Measurements from ENCODE around the gene RNF112.

RNF112 gene

GRCh38 chr17:19368229-19368628 is 42.8 kb upstream of the RNF112 start:
- H3K4me1 ChIP-seq (ENCODE audit: control insufficient read depth, insufficient read depth, low read length, unreplicated experiment) = peaks cover 13% of the 10 kb centered on the region
- H3K4me3 ChIP-seq (ENCODE audit: low read depth, low read length) = no peak overlapping the region
- no peaks in the 10 kb centered on the region for H3K27me3 ChIP-seq (ENCODE audit: insufficient read depth, low read length)
- no peak overlapping the region for H2AFZ ChIP-seq (ENCODE audit: low read length, unreplicated experiment)
- no peaks in the 10 kb centered on the region for H3K79me2 ChIP-seq (ENCODE audit: control insufficient read depth, insufficient read depth, low read length, unreplicated experiment)
- H3K27ac ChIP-seq (ENCODE audit: low read depth, low read length) = no peak overlapping the region
- no peaks in the 10 kb centered on the region for H3K36me3 ChIP-seq (ENCODE audit: insufficient read depth, low read length)

DNA sequence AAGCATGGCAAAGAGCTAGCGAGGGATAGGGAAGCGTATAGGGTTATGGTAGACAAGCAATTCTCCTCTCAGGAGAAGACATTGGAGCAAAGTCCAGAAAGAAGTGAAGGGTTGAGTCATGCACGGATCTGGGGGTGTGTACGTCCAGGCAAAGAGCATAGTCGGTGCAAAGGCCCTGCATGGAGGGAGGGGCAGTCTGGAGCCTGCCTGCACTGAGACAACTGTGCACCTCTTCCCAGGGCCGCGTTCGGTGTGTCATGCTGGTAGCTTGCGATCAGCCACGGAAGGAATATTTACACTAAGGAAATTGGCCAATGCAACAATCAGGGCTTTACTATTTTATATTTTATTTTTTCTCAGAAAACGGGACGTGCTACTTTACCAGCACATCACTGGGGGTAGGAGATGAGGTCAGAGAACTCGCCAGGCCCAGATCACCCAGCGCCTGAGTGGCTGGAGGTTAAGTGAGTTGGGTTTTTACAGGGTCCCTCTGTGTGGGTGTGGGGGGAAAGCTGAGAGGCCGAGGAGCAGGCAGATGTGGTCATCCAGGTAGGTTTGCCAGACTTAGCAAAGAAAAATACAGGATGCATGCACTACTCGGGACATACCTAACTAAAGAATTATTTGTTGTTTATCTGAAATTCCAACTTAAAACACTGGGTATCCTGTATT is 41.8 kb upstream of the RNF112 start:
- Histone ChIP-seq H3K36me3 (ENCODE audit: insufficient read depth, low read length) (no peaks in the 10 kb centered on the region), H3K79me2 (ENCODE audit: control insufficient read depth, insufficient read depth, low read length, unreplicated experiment) (no peaks in the 10 kb centered on the region)

DNA sequence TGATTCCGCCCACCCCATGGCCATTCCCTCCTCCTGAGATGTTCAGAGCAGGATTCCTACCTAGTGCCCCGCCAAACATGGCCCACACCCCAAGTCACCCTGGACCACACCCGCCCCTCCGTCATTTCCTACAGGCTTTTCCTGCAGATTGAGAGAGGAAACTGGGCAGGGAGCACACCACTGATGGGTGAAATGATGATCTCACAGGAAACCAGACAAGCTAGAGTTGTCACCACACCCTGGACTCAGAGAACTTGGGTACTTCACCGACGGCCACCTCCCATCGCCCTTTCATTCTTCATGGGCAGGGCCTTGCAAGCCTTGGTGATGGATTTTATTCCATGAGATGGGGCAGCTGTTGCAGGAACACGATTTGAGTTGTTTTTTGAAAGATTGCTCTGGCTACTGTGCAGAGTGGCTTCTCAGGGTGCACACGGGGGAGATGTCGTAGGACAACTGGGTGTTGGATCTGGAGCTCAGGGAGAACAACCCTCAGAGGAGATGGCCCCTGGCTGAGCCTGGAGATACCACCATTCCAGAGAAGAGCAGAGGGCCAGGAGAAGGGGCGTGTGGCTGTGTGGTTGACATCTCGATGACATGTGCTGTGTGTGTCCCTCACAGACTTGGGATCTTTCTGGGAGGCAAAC is 41.1 kb upstream of the RNF112 start:
- Histone ChIP-seq H3K4me3 (ENCODE audit: low read depth, low read length) (no peak overlapping the region), H3K27ac (ENCODE audit: low read depth, low read length) (no peak overlapping the region), H3K36me3 (ENCODE audit: insufficient read depth, low read length) (no peaks in the 10 kb centered on the region), H3K79me2 (ENCODE audit: control insufficient read depth, insufficient read depth, low read length, unreplicated experiment) (no peaks in the 10 kb centered on the region), H2AFZ (ENCODE audit: low read length, unreplicated experiment) (no peak overlapping the region), H3K27me3 (ENCODE audit: insufficient read depth, low read length) (no peaks in the 10 kb centered on the region), H3K4me1 (ENCODE audit: control insufficient read depth, insufficient read depth, low read length, unreplicated experiment) (peaks cover 2% of the 10 kb centered on the region)

More for the DNA sequence above, 41.8 kb upstream of the RNF112 start:
- peaks cover 9% of the 10 kb centered on the region for H3K4me1 ChIP-seq (ENCODE audit: control insufficient read depth, insufficient read depth, low read length, unreplicated experiment)
- no peak overlapping the region for H2AFZ ChIP-seq (ENCODE audit: low read length, unreplicated experiment)
- H3K4me3 ChIP-seq (ENCODE audit: low read depth, low read length) = no peak overlapping the region
- no peaks in the 10 kb centered on the region for H3K27me3 ChIP-seq (ENCODE audit: insufficient read depth, low read length)
- H3K27ac ChIP-seq (ENCODE audit: low read depth, low read length) = no peak overlapping the region

DNA sequence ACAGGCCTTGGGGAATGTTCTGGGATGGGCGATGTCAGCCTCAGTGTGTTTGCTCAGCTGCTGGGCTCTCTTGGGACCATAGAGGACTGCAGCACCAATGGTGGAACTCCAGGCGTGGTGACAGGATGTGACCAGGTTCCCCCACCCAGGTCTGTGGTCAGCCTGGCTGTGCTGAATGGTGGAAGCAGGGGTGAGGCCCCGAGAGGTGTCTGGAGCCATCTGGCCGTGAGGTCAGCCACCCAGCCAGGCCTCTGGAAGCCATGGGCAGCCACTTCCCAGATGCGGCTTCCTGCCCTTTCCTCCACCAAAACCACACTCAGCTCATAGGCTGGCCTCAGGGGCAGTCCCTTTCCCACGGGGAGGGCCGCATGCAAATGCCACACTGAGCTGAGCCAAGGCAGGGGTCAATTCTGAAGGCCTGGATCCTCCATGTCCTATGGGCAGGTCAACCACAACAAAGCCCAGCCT is 40.5 kb upstream of the RNF112 start:
- H3K4me1 ChIP-seq (ENCODE audit: control insufficient read depth, insufficient read depth, low read length, unreplicated experiment) = no peaks in the 10 kb centered on the region
- no peak overlapping the region for H3K4me3 ChIP-seq (ENCODE audit: low read depth, low read length)
- H3K79me2 ChIP-seq (ENCODE audit: control insufficient read depth, insufficient read depth, low read length, unreplicated experiment) = peaks cover under 1% of the 10 kb centered on the region
- no peaks in the 10 kb centered on the region for H3K27me3 ChIP-seq (ENCODE audit: insufficient read depth, low read length)
- H3K27ac ChIP-seq (ENCODE audit: low read depth, low read length) = no peak overlapping the region
- no peaks in the 10 kb centered on the region for H3K36me3 ChIP-seq (ENCODE audit: insufficient read depth, low read length)
- no peak overlapping the region for H2AFZ ChIP-seq (ENCODE audit: low read length, unreplicated experiment)

DNA sequence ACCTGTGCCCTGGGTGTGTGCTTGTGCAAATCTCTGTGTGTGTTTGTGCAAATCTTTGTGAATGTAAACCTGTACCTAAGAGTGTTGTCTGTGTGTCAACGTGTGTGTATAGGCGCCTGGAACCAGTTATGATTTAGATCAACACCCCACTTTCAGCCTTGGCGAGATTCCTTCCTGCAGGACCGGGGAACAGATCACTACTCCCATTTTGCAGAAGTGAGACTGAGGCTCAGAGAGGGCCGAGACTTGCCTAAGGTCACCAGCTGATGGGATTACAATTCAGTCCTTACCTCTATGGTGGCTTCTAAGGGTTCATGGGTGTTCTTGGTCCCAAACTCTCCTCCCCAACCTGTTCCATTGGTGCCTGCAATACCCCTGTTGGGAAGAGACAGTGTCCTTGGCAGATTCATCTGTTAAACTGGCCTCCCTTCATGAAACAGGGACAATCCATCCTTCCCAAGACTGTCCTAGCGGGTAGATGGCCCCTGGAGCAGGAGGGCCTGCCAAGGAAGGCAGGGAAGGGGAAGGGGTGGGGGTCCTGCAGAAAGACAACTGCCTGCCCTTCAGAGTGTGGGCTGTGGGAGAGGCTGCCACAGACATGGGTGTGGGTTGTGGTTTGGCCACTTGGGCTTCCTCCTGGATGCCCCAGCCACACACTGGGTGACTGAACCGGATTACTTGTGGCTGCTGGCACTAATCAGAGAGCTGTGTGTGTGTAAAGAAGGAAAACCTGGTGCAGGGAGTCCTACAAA is 39.6 kb upstream of the RNF112 start:
- H3K27ac ChIP-seq (ENCODE audit: low read depth, low read length) = no peak overlapping the region
- no peak overlapping the region for H2AFZ ChIP-seq (ENCODE audit: low read length, unreplicated experiment)
- H3K79me2 ChIP-seq (ENCODE audit: control insufficient read depth, insufficient read depth, low read length, unreplicated experiment) = peaks cover 9% of the 10 kb centered on the region
- no peaks in the 10 kb centered on the region for H3K27me3 ChIP-seq (ENCODE audit: insufficient read depth, low read length)
- no peaks in the 10 kb centered on the region for H3K4me1 ChIP-seq (ENCODE audit: control insufficient read depth, insufficient read depth, low read length, unreplicated experiment)
- no peak overlapping the region for H3K4me3 ChIP-seq (ENCODE audit: low read depth, low read length)
- H3K36me3 ChIP-seq (ENCODE audit: insufficient read depth, low read length) = no peaks in the 10 kb centered on the region

DNA sequence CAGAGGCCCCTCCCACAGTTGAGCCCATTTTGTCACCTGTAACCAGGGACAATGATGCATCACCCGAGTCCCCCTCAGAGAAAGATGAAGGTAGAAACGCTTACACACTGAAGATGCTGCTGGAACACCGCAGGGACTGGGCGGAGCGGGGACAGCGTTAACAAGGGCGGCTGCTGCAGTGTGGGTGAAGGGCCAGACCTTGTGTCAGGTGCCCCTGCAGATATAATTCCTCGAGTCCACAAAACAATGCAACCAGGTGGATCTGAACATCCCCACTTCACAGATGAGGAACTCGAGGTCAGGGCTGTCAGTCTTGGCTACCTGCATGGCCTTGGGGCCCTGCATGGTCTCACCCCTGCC is 39.0 kb upstream of the RNF112 start:
- Histone ChIP-seq H3K4me1 (ENCODE audit: control insufficient read depth, insufficient read depth, low read length, unreplicated experiment) (no peaks in the 10 kb centered on the region), H3K27ac (ENCODE audit: low read depth, low read length) (no peak overlapping the region), H2AFZ (ENCODE audit: low read length, unreplicated experiment) (no peak overlapping the region), H3K36me3 (ENCODE audit: insufficient read depth, low read length) (no peaks in the 10 kb centered on the region), H3K27me3 (ENCODE audit: insufficient read depth, low read length) (no peaks in the 10 kb centered on the region), H3K4me3 (ENCODE audit: low read depth, low read length) (no peak overlapping the region), H3K79me2 (ENCODE audit: control insufficient read depth, insufficient read depth, low read length, unreplicated experiment) (peaks cover 9% of the 10 kb centered on the region)

- no peak overlapping the region for H2AFZ ChIP-seq (ENCODE audit: low read length, unreplicated experiment)
- no peak overlapping the region for H3K27ac ChIP-seq (ENCODE audit: low read depth, low read length)
- no peaks in the 10 kb centered on the region for H3K27me3 ChIP-seq (ENCODE audit: insufficient read depth, low read length)
- H3K4me3 ChIP-seq (ENCODE audit: low read depth, low read length) = no peak overlapping the region
- H3K79me2 ChIP-seq (ENCODE audit: control insufficient read depth, insufficient read depth, low read length, unreplicated experiment) = peaks cover 9% of the 10 kb centered on the region
- H3K36me3 ChIP-seq (ENCODE audit: insufficient read depth, low read length) = no peaks in the 10 kb centered on the region
- H3K4me1 ChIP-seq (ENCODE audit: control insufficient read depth, insufficient read depth, low read length, unreplicated experiment) = no peaks in the 10 kb centered on the region
Observed at GRCh38 chr17:19372439-19372838, 38.6 kb upstream of the RNF112 start.

GRCh38 chr17:19372866-19373504 is 38.0 kb upstream of the RNF112 start:
- H3K27me3 ChIP-seq (ENCODE audit: insufficient read depth, low read length) = no peaks in the 10 kb centered on the region
- peaks cover 9% of the 10 kb centered on the region for H3K79me2 ChIP-seq (ENCODE audit: control insufficient read depth, insufficient read depth, low read length, unreplicated experiment)
- H3K4me1 ChIP-seq (ENCODE audit: control insufficient read depth, insufficient read depth, low read length, unreplicated experiment) = no peaks in the 10 kb centered on the region
- no peak overlapping the region for H3K4me3 ChIP-seq (ENCODE audit: low read depth, low read length)
- H3K27ac ChIP-seq (ENCODE audit: low read depth, low read length) = no peak overlapping the region
- H3K36me3 ChIP-seq (ENCODE audit: insufficient read depth, low read length) = no peaks in the 10 kb centered on the region
- H2AFZ ChIP-seq (ENCODE audit: low read length, unreplicated experiment) = no peak overlapping the region

DNA sequence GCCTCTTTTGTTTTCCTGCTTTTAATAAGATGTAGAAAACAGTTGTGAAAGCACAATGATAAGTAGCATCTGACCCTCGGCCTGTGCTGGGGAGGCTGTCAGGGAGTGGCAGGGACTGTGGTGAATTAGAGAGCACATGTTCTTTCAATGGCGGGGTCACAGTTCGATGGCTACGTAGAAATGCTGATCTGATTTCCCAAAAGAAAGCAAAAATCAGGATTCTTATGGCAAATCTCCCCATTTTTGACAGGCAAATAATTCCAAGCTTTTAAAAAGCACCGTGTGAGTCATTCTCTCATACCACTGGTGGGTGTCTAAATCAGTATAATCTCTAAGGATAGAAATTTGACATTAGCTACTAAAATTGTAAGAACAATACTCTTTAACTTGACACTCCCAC is 36.9 kb upstream of the RNF112 start:
- no peak overlapping the region for H3K4me3 ChIP-seq (ENCODE audit: low read depth, low read length)
- H3K4me1 ChIP-seq (ENCODE audit: control insufficient read depth, insufficient read depth, low read length, unreplicated experiment) = no peaks in the 10 kb centered on the region
- no peak overlapping the region for H2AFZ ChIP-seq (ENCODE audit: low read length, unreplicated experiment)
- H3K27me3 ChIP-seq (ENCODE audit: insufficient read depth, low read length) = no peaks in the 10 kb centered on the region
- peaks cover 15% of the 10 kb centered on the region for H3K79me2 ChIP-seq (ENCODE audit: control insufficient read depth, insufficient read depth, low read length, unreplicated experiment)
- no peaks in the 10 kb centered on the region for H3K36me3 ChIP-seq (ENCODE audit: insufficient read depth, low read length)
- H3K27ac ChIP-seq (ENCODE audit: low read depth, low read length) = no peak overlapping the region

DNA sequence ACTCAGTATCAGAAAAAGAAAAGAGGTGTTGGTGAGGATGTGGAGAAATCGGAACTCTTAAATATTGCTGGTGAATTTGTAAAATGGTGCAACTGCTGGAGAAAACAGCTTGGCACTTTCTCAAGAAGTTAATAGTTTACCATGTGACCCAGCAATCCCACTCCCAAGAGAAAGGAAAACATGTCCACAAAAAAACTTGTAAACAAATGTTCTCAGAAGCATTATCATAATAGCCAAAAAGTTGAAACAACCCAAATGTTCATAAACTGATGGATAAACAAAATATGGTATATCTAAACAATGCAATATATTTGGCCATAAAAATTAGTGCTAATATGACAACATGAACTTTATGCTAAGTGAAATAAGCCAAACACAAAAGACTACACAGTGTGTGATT is 35.3 kb upstream of the RNF112 start:
- H3K79me2 ChIP-seq (ENCODE audit: control insufficient read depth, insufficient read depth, low read length, unreplicated experiment) = peaks cover 31% of the 10 kb centered on the region
- H3K27me3 ChIP-seq (ENCODE audit: insufficient read depth, low read length) = no peaks in the 10 kb centered on the region
- no peak overlapping the region for H3K4me3 ChIP-seq (ENCODE audit: low read depth, low read length)
- peaks cover 11% of the 10 kb centered on the region for H3K4me1 ChIP-seq (ENCODE audit: control insufficient read depth, insufficient read depth, low read length, unreplicated experiment)
- H3K27ac ChIP-seq (ENCODE audit: low read depth, low read length) = no peak overlapping the region
- H3K36me3 ChIP-seq (ENCODE audit: insufficient read depth, low read length) = peaks cover 14% of the 10 kb centered on the region; the same call in 1 of the 2 replicates
- H2AFZ ChIP-seq (ENCODE audit: low read length, unreplicated experiment) = no peak overlapping the region

Data from ACC112 (cell line).